Kidney epithelial cell (primary cell): ENCODE data around the gene BRI3BP. TPM values are rescaled to one million over a fixed set of nuclear protein-coding genes. Genes with fewer than 3 reads are reported as not detected.
"Not testable (repeated sequence)": the region's sequence is repeated elsewhere in the genome, so short reads cannot be mapped to it uniquely, and the experiment has no call there.

Experiments used
- DNase-seq: peaks from one replicate; pipeline ENCODE4 v3.0.0-alpha.2; 2010; ENCODE audit warnings: low read depth
- H3K27me3 ChIP-seq: 2 replicates; pipeline ENCODE4 v1.6.0; 2011; ENCODE audit warnings: low read length; ENCODE audit not compliant: control insufficient read depth, insufficient read depth
- H3K36me3 ChIP-seq: 2 replicates; pipeline ENCODE4 v1.5.1; 2011; ENCODE audit warnings: low read length; ENCODE audit not compliant: control insufficient read depth, insufficient read depth
- H3K4me3 ChIP-seq: 2 replicates; pipeline ENCODE4 v1.5.1; 2011; ENCODE audit warnings: low read depth, mild to moderate bottlenecking, control low read depth, low read length
- total RNA-seq: library from RNA; depleted of rRNA; stranded (reverse); fragments of >200 nt; gene quantifications from 2 replicates; pipeline ENCODE4 v1.2.3, GENCODE V29; 2015
- TF ChIP-seq, protein P1 (sequence below): IDR thresholded peaks from 2 replicates; pipeline ENCODE4 v1.5.1; 2011; ENCODE audit warnings: mild to moderate bottlenecking, moderate library complexity, low read length, control low read depth, inconsistent platforms; ENCODE audit not compliant: insufficient read depth, poor library complexity, severe bottlenecking

BRI3BP gene
- total RNA-seq, 1 donor from 2014 or later: 7.3 TPM

DNA sequence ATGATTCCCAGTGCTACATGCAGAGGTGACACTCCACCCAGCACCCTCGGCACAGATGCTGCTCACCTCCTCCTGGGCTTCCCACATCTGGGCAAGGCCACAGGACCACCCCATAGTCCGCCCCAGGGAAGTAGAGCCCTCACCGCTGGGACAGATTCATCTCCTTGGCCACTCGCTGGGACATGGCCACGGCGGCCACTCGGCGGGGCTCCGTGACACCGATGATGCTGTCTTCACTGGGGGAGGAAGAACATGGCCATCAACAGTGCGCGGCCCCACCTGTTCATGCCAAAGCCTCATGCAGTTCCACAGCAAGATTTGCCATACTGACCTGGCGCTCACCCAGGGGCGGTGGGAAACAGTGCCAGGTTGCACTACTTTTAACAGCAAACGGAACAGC lies 18.2 kb upstream of the BRI3BP start:
- Histone ChIP-seq H3K27me3 (no peaks in the 10 kb centered on the region), H3K4me3 (no peak overlapping the region), H3K36me3 (peaks cover 4% of the 10 kb centered on the region)
- DNase-seq: no peak
- TF ChIP-seq, protein P1, sequence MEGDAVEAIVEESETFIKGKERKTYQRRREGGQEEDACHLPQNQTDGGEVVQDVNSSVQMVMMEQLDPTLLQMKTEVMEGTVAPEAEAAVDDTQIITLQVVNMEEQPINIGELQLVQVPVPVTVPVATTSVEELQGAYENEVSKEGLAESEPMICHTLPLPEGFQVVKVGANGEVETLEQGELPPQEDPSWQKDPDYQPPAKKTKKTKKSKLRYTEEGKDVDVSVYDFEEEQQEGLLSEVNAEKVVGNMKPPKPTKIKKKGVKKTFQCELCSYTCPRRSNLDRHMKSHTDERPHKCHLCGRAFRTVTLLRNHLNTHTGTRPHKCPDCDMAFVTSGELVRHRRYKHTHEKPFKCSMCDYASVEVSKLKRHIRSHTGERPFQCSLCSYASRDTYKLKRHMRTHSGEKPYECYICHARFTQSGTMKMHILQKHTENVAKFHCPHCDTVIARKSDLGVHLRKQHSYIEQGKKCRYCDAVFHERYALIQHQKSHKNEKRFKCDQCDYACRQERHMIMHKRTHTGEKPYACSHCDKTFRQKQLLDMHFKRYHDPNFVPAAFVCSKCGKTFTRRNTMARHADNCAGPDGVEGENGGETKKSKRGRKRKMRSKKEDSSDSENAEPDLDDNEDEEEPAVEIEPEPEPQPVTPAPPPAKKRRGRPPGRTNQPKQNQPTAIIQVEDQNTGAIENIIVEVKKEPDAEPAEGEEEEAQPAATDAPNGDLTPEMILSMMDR: no peak

DNA sequence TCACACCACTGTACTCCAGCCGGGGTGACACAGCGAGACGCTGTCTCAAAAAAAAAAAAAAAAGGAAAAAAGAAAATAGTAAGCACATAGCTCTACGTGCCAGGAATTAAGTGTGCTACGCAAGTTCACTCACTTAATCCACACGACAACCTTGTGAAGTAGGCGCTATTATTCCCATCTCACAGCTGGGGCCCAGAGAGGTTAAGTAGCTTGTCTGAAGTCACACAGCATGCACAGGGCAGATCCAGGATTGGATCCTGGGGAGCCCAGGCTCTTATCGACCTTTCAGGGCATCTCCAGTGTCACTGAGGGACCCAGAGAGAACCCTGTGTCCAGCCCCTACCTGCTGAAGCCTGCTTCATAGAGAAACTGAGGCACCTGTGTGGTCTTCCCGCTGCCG lies 16.4 kb upstream of the BRI3BP start:
- Histone ChIP-seq H3K27me3 (no peaks in the 10 kb centered on the region), H3K36me3 (peaks cover 6% of the 10 kb centered on the region), H3K4me3 (no peak overlapping the region)
- TF ChIP-seq, protein P1: no peak
- no peak for DNase-seq

DNA sequence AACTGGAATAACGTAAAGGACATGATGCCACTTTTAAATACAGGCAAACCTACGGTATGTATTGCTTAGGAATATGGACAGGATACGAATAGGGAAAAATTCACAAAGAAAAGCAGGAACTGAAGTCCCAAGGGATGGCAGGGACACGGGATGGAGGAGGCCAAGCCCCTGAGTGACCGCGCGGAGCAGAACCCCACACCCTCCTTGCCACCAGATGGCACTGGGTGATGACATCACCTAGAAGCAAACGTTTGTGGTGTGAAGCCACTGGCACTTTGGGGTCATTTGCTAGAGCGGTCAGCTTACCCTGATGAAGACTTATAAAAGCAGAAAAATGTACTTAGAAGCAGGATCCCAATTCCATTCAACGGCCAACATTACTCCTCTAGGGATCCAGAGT lies 13.9 kb upstream of the BRI3BP start:
- TF ChIP-seq, protein P1: no peak
- Histone ChIP-seq H3K36me3 (peaks cover 7% of the 10 kb centered on the region), H3K27me3 (no peaks in the 10 kb centered on the region), H3K4me3 (no peak overlapping the region)
- no peak for DNase-seq

DNA sequence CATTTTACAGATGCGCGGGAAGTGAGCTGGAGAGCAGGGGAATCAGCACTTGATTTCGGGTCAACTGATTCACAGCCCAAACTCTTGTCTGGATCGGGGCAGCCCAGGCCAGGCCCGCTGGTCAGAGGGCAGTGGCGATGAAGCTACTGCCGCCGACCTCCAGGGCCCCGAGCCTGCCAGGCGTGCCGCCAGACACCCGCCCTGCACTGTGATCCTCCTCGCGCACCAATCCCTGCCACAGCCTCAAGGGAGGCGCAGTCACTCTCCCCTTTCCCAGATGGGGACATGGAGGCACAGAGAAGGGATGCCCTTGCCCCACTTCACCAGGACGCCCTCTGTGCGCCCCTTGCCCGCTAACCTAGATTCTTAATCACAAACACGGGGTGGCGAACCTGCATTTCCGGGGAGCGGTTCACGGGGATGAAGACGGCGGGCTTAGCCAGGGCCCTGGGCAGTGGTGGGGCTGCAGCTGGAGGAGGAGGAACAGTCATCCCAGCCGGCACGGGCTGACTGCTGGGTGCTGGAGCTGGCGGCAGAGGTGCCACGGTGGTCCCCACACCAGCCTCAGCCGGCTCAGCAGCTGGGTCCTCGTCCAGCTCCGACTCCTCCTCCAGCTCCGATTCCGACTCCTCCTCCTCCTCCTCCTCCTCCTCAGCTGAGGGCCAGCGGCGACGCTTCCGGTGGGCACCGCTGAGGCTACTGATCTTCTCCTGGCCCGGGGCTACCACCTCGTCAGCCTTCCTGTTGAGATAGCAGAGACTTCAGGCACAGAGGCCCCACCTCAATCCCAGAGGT lies 13.2 kb upstream of the BRI3BP start:
- TF ChIP-seq, protein P1: no peak

DNA sequence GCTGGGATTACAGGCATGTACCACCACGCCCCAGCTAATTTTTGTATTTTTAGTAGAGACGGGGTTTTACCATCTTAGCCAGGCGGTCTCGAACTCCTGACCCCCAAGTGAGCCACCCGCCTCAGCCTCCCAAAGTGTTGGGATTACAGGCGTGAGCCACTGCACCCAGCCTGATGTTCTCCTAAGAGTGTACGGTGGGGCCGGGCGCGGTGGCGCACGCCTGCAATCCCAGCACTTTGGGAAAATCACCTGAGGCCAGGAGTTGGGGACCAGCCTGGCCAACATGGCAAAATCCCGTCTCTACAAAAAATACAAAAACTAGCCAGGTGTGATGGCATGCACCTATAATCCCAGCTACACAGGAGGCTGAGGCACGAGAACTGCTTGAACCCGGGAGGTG lies 6.6 kb upstream of the BRI3BP start:
- H3K27me3 ChIP-seq, DNase-seq, H3K4me3 ChIP-seq, H3K36me3 ChIP-seq: not testable (repeated sequence)

More for the DNA sequence above, 13.2 kb upstream of the BRI3BP start:
- Histone ChIP-seq H3K4me3 (no peak overlapping the region), H3K27me3 (no peaks in the 10 kb centered on the region), H3K36me3 (peaks cover 9% of the 10 kb centered on the region)
- no peak for DNase-seq

DNA sequence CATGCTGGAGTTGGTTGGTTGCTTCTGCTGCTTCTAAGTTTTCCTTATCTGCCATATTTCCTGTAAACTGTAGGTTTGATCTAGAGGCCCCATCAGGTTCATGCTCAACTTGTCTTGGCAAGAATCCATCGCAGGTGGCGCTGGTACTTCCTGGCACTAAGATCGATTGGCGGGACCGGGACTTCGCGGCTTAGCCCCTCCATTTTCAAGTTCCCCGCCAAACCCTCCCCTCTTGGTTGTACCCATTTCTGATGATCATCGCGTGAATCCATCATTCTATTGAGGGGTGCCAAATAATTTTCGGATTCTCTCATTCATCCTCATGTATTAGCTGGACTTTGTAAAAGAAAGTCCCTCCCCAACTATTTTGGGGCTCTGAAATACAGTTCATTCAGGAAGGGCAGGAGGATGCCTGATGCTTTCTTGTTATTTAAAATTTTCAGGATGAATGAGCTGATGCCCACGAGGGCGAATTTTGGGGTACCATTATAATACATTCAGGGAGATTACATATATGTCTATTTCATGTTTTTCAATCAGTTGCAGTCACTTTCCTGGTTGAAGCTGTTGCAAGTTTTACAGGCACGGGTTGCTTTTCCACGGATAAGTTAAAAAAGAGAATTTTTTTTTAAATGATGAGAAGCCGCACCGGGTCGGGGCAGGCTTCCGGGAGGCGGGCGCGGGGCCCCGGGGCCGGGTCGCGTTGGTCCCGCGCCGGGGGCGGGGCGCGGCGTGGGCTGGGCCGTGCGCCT lies 395 bp upstream of the BRI3BP start:
- DNase-seq: peak; percentile 47

More for the DNA sequence above, 395 bp upstream of the BRI3BP start:
- Histone ChIP-seq H3K36me3 (no peaks in the 10 kb centered on the region), H3K4me3 (peak overlapping the region; percentile 67), H3K27me3 (no peaks in the 10 kb centered on the region)
- TF ChIP-seq, protein P1: peak; percentile 65
